GM10266 (cell line): ENCODE data around the gene USPL1.

Experiments used
- DNase-seq: peaks from one replicate; pipeline ENCODE4 v3.0.0; 2012; ENCODE audit errors: extremely low spot score
- TF ChIP-seq, protein P1 (sequence below): IDR thresholded peaks from 2 replicates; pipeline ENCODE4 v1.5.1; 2012; ENCODE audit warnings: mild to moderate bottlenecking, low read depth; ENCODE audit not compliant: control insufficient read depth, insufficient read depth; ENCODE audit errors: missing control alignments

The USPL1 gene

GRCh38 chr13:30617315-30618185, at the start of gene USPL1:
TSS of gene USPL1 (plus strand) at chr13:30617920. CDS start at chr13:30621141, 3,221 bp downstream.
- TF ChIP-seq, protein P1, sequence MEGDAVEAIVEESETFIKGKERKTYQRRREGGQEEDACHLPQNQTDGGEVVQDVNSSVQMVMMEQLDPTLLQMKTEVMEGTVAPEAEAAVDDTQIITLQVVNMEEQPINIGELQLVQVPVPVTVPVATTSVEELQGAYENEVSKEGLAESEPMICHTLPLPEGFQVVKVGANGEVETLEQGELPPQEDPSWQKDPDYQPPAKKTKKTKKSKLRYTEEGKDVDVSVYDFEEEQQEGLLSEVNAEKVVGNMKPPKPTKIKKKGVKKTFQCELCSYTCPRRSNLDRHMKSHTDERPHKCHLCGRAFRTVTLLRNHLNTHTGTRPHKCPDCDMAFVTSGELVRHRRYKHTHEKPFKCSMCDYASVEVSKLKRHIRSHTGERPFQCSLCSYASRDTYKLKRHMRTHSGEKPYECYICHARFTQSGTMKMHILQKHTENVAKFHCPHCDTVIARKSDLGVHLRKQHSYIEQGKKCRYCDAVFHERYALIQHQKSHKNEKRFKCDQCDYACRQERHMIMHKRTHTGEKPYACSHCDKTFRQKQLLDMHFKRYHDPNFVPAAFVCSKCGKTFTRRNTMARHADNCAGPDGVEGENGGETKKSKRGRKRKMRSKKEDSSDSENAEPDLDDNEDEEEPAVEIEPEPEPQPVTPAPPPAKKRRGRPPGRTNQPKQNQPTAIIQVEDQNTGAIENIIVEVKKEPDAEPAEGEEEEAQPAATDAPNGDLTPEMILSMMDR, result no peak
- DNase-seq, result peak; percentile 91

GRCh38 chr13:30569901-30570576, 47.7 kb upstream of the USPL1 start:
- TF ChIP-seq, protein P1, result no peak
- DNase-seq, result no peak

GRCh38 chr13:30570691-30571090, 47.0 kb upstream of the USPL1 start:
- TF ChIP-seq, protein P1, result no peak
- DNase-seq, result no peak

GRCh38 chr13:30572859-30573275, 44.9 kb upstream of the USPL1 start:
- TF ChIP-seq, protein P1, result peak; percentile 33
- DNase-seq, result peak; percentile 28

GRCh38 chr13:30576528-30576927, 41.2 kb upstream of the USPL1 start:
- TF ChIP-seq, protein P1, result no peak
- no peak for DNase-seq

GRCh38 chr13:30577401-30577852, 40.3 kb upstream of the USPL1 start:
- TF ChIP-seq, protein P1, result no peak
- peak; percentile 25 for DNase-seq

DNA sequence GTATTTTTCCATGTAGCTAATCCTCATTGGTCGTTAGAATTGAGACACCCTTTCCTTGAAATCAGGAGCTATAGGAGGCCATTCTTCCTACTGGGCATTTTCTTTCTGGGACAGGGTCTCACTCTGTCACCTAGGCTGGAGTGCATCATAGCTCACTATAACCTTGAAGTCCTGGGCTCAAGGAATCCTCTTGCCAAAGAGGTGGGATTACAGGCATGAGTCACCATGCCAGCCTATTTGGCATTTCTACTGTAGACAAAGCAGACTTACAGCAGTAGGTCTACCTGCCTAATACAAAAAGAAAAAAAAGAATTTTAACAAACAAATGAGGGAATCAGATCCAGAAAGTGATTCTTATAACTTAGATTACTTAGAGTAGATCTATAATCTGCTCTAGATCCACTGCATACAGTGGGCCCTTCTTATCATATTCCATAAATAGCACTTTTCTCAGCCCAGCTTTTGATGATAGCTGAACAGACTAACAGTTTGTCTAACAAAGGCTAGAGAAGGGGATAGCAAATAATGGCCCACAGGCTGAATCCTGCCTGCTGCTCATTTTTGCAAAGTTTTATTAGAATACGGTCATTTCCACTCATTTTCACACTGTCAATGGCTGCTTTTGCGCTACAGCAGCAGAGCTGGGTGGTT, 36.7 kb upstream of the USPL1 start:
- TF ChIP-seq, protein P1, result no peak
- DNase-seq, result no peak
